CD4-positive, alpha-beta T cell treated with Interleukin-6 for 4 hours (primary cell): Measurements from ENCODE around the gene CFD.

Source experiments
- DNase-seq: peaks from one replicate; pipeline ENCODE4 v3.0.0-alpha.2; 2020; ENCODE audit warnings: mixed read lengths

CFD gene

GRCh38 chr19:911197-912033 is 52.0 kb downstream of the CFD start:
- DNase-seq = no peak

GRCh38 chr19:912181-913079 is 53.0 kb downstream of the CFD start:
- peak; percentile 73 for DNase-seq
